HK-2 (cell line): ENCODE data around the gene ODC1.
"Not testable (repeated sequence)": the region's sequence is repeated elsewhere in the genome, so short reads cannot be mapped to it uniquely, and the experiment has no call there.

ENCODE experiments used
- DNase-seq: peaks from one replicate; pipeline ENCODE4 v3.0.0-alpha.2; 2018; ENCODE audit not compliant: unreplicated experiment

Gene ODC1

GRCh38 chr2:10447895-10448575, at the start of gene ODC1:
Gene ODC1, minus strand, starts transcription at chr2:10448327. Its CDS starts 3,295 bp downstream, at chr2:10445032.
- peak; percentile 98 for DNase-seq

GRCh38 chr2:10497797-10498251, 49.7 kb upstream of the ODC1 start:
- peak; percentile 77 for DNase-seq

- no peak for DNase-seq
Measured at GRCh38 chr2:10495988-10496313, 47.8 kb upstream of the ODC1 start.

- DNase-seq: no peak
Measured at GRCh38 chr2:10495311-10495987, 47.3 kb upstream of the ODC1 start.

GRCh38 chr2:10494351-10495066, 46.4 kb upstream of the ODC1 start:
- no peak for DNase-seq

- peak; percentile 94 for DNase-seq
Measured at GRCh38 chr2:10493634-10494281, 45.6 kb upstream of the ODC1 start.

GRCh38 chr2:10493075-10493633, 45.0 kb upstream of the ODC1 start:
- no peak for DNase-seq

GRCh38 chr2:10490806-10491291, 42.7 kb upstream of the ODC1 start:
- DNase-seq: no peak

- DNase-seq: no peak
Measured at GRCh38 chr2:10489842-10490555, 41.9 kb upstream of the ODC1 start.

- not testable (repeated sequence) for DNase-seq
Measured at GRCh38 chr2:10488142-10488541, 40.0 kb upstream of the ODC1 start.

- DNase-seq: not testable (repeated sequence)
Measured at GRCh38 chr2:10487741-10488104, 39.6 kb upstream of the ODC1 start.

- DNase-seq: no peak
Measured at GRCh38 chr2:10487081-10487740, 39.1 kb upstream of the ODC1 start.

GRCh38 chr2:10486601-10487079, 38.5 kb upstream of the ODC1 start:
- DNase-seq: no peak

GRCh38 chr2:10486091-10486490, 38.0 kb upstream of the ODC1 start:
- no peak for DNase-seq

GRCh38 chr2:10482913-10483312, 34.8 kb upstream of the ODC1 start:
- DNase-seq: no peak

- DNase-seq: no peak
Measured at GRCh38 chr2:10482460-10482859, 34.3 kb upstream of the ODC1 start.

GRCh38 chr2:10481666-10482157, 33.6 kb upstream of the ODC1 start:
- no peak for DNase-seq

GRCh38 chr2:10481055-10481665, 33.0 kb upstream of the ODC1 start:
- no peak for DNase-seq

- no peak for DNase-seq
Measured at GRCh38 chr2:10480359-10480949, 32.3 kb upstream of the ODC1 start.

GRCh38 chr2:10478916-10479315, 30.8 kb upstream of the ODC1 start:
- no peak for DNase-seq
